ENCODE results near the gene GLB1L2.
"Not testable (repeated sequence)": the region's sequence is repeated elsewhere in the genome, so short reads cannot be mapped to it uniquely, and the experiment has no call there.

DNA sequence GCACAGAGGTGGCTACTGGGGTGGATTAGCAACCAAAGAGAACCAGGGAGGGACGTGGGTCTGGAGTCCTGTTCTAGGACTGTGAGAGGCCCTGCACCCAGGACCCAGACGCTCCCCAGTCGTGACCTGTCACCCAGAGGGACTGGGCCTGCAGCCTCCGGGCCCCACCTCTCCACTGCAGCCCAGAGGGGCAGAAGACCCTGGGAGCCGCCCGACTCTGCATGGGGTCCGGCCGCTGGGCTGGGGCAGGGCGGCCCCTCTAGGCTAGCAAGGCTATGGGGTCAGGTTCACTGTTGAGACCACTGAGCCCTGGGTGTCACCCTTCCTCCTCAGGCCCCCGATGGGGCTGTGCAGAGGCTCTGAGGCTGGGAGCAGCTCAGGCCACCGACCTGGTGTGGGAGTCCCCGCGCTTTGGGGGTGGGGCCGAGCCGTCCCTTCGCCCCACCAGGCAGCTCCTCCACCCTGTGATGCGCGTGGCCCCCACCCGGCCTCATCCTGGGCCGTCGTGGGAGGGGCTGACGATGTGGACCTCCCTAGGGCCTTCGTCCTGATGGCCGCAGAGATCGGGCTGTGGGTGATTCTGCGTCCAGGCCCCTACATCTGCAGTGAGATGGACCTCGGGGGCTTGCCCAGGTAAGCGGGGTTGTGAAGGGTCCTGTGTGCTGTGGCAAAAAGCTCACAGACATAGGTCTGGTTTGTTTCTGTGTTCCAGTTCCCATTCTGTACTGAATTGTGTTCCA is 12.9 kb downstream of the GLB1L2 start:
- not testable (repeated sequence) for TF ChIP-seq LEF1 (IDR thresholded peaks at IDR 0.05; ENCODE audit: borderline replicate concordance); SP1 (IDR thresholded peaks at IDR 0.05); SUZ12 (IDR thresholded peaks at IDR 0.05); BHLHE40 (IDR thresholded peaks at IDR 0.05; ENCODE audit: borderline replicate concordance); ZNF384 (IDR thresholded peaks at IDR 0.05); HDGF (IDR thresholded peaks at IDR 0.05; ENCODE audit: borderline replicate concordance); ARNT (IDR thresholded peaks at IDR 0.05); ELF4 (IDR thresholded peaks at IDR 0.05); FOXK2 (IDR thresholded peaks at IDR 0.05); TARDBP (IDR thresholded peaks at IDR 0.05)
- TF ChIP-seq, protein P1, sequence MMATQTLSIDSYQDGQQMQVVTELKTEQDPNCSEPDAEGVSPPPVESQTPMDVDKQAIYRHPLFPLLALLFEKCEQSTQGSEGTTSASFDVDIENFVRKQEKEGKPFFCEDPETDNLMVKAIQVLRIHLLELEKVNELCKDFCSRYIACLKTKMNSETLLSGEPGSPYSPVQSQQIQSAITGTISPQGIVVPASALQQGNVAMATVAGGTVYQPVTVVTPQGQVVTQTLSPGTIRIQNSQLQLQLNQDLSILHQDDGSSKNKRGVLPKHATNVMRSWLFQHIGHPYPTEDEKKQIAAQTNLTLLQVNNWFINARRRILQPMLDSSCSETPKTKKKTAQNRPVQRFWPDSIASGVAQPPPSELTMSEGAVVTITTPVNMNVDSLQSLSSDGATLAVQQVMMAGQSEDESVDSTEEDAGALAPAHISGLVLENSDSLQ (IDR thresholded peaks at IDR 0.05): not testable (repeated sequence)
